Activated CD8-positive, alpha-beta memory T cell treated with anti-CD3 and anti-CD28 coated beads for 36 hours (primary cell): Measurements from ENCODE around the gene CCDC177. TPM values are rescaled to one million over a fixed set of nuclear protein-coding genes. Genes with fewer than 3 reads are reported as not detected.

Experiments
- CTCF ChIA-PET: fragments of 350-600 bp; sonication (Branson Sonifier 250); formaldehyde crosslinking; loops from one replicate; lab custom pipeline; 2021; ENCODE audit warnings: antibody characterized with exemption; lab: Charles Lee
- POLR2A ChIA-PET: fragments of 350-600 bp; sonication (Branson Sonifier 250); formaldehyde crosslinking; loops from one replicate; lab custom pipeline; 2021; ENCODE audit warnings: antibody characterized with exemption; lab: Charles Lee
- total RNA-seq, 2 experiments: library from RNA; stranded (reverse); gene quantifications; one replicate each; pipeline ENCODE4 v1.2.3, GENCODE V29; 2021

The CCDC177 gene
- total RNA-seq, 2 experiments from 2014 or later = 0.04 TPM; not detected in 1

GRCh38 chr14:69579476-69579875, 4.8 kb upstream of the CCDC177 start:
- CTCF ChIA-PET = interaction anchor here (1.0 to 1.4 kb wide), 2 partner anchors 148 to 152 kb away, joined by 3 read pairs; no protein-coding TSS in a partner anchor
- POLR2A ChIA-PET = interaction anchor here (0.6 kb wide), 1 partner anchor 28 kb away, joined by 3 read pairs; no protein-coding TSS in a partner anchor

GRCh38 chr14:69574954-69575295, 254 bp upstream of the CCDC177 start:
- ChIA-PET CTCF (interaction anchor here (0.6 to 3.1 kb wide), 8 partner anchors 10 to 333 kb away, joined by 3 to 16 read pairs (median 4); no protein-coding TSS in a partner anchor), POLR2A (interaction anchor here (0.7 kb wide), 1 partner anchor 46 kb away, joined by 3 read pairs; no protein-coding TSS in a partner anchor)

GRCh38 chr14:69573831-69574262, 824 bp downstream of the CCDC177 start:
- ChIA-PET CTCF (interaction anchor here (0.8 to 3.1 kb wide), 11 partner anchors 11 to 331 kb away, joined by 3 to 16 read pairs (median 4); no protein-coding TSS in a partner anchor), POLR2A (no interaction called here)

- ChIA-PET POLR2A (no interaction called here), CTCF (interaction anchor here (1.0 to 3.1 kb wide), 5 partner anchors 10 to 330 kb away, joined by 3 to 16 read pairs (median 4); no protein-coding TSS in a partner anchor)
Observed at GRCh38 chr14:69573205-69573830, 1.4 kb downstream of the CCDC177 start.

GRCh38 chr14:69572841-69573135, 1.9 kb downstream of the CCDC177 start:
- CTCF ChIA-PET = interaction anchor here (0.5 to 3.1 kb wide), 3 partner anchors 14 to 1033 kb away, joined by 3 to 16 read pairs (median 3); no protein-coding TSS in a partner anchor
- POLR2A ChIA-PET = no interaction called here

GRCh38 chr14:69572030-69572840, 2.4 kb downstream of the CCDC177 start:
- ChIA-PET CTCF (interaction anchor here (0.5 to 3.1 kb wide), 5 partner anchors 14 to 1032 kb away, joined by 3 to 16 read pairs (median 3); no protein-coding TSS in a partner anchor), POLR2A (interaction anchor here (0.6 kb wide), 1 partner anchor 429 kb away, joined by 3 read pairs; no protein-coding TSS in a partner anchor)

- ChIA-PET POLR2A (interaction anchor here (0.5 kb wide), 1 partner anchor 149 kb away, joined by 3 read pairs; no protein-coding TSS in a partner anchor), CTCF (interaction anchor here (0.9 to 1.5 kb wide), 4 partner anchors 10 to 155 kb away, joined by 3 to 4 read pairs (median 4); no protein-coding TSS in a partner anchor)
Observed at GRCh38 chr14:69571449-69572029, 3.1 kb downstream of the CCDC177 start.

GRCh38 chr14:69570836-69571330, 3.8 kb downstream of the CCDC177 start:
- POLR2A ChIA-PET = interaction anchor here (0.5 kb wide), 1 partner anchor 150 kb away, joined by 3 read pairs; no protein-coding TSS in a partner anchor
- CTCF ChIA-PET = interaction anchor here (1.2 to 1.5 kb wide), 3 partner anchors 10 to 22 kb away, joined by 3 to 4 read pairs (median 4); no protein-coding TSS in a partner anchor

GRCh38 chr14:69569859-69570258, 4.8 kb downstream of the CCDC177 start:
- ChIA-PET POLR2A (no interaction called here), CTCF (interaction anchor here (1.2 kb wide), 1 partner anchor 15 kb away, joined by 3 read pairs; no protein-coding TSS in a partner anchor)

GRCh38 chr14:69567563-69567962, 7.1 kb downstream of the CCDC177 start:
- ChIA-PET POLR2A (no interaction called here), CTCF (no interaction called here)

- ChIA-PET CTCF (no interaction called here), POLR2A (no interaction called here)
Observed at GRCh38 chr14:69561893-69562292, 12.8 kb downstream of the CCDC177 start.

- ChIA-PET POLR2A (no interaction called here), CTCF (interaction anchor here (0.8 to 1.4 kb wide), 2 partner anchors 10 to 12 kb away, joined by 3 to 4 read pairs; no protein-coding TSS in a partner anchor)
Observed at GRCh38 chr14:69560826-69561225, 13.8 kb downstream of the CCDC177 start.

- ChIA-PET CTCF (interaction anchor here (0.8 kb wide), 1 partner anchor 15 kb away, joined by 3 read pairs; the partner anchor contains the start of gene CCDC177), POLR2A (no interaction called here)
Observed at GRCh38 chr14:69559581-69560011, 15.1 kb downstream of the CCDC177 start.

GRCh38 chr14:69558774-69559173, 15.9 kb downstream of the CCDC177 start:
- CTCF ChIA-PET = no interaction called here
- POLR2A ChIA-PET = no interaction called here

GRCh38 chr14:69554500-69554899, 20.2 kb downstream of the CCDC177 start:
- CTCF ChIA-PET = no interaction called here

GRCh38 chr14:69553252-69553651, 21.4 kb downstream of the CCDC177 start:
- CTCF ChIA-PET = no interaction called here
- POLR2A ChIA-PET = no interaction called here

More at GRCh38 chr14:69554500-69554899, 20.2 kb downstream of the CCDC177 start:
- POLR2A ChIA-PET = no interaction called here

- ChIA-PET CTCF (interaction anchor here (0.6 kb wide), 1 partner anchor 48 kb away, joined by 3 read pairs; no protein-coding TSS in a partner anchor), POLR2A (no interaction called here)
Observed at GRCh38 chr14:69551511-69551910, 23.2 kb downstream of the CCDC177 start.

GRCh38 chr14:69548566-69548965, 26.1 kb downstream of the CCDC177 start:
- POLR2A ChIA-PET = no interaction called here
- CTCF ChIA-PET = interaction anchor here (0.6 to 2.6 kb wide), 7 partner anchors 9 to 1829 kb away, joined by 3 to 16 read pairs (median 4); partner anchors contain the start of gene CCDC177
